Measurements from ENCODE around the gene FAM50A. TPM values are rescaled to one million over a fixed set of nuclear protein-coding genes. Genes with fewer than 3 reads are reported as not detected.
A peak's percentile ranks its signal among the peaks of the same experiment; 100 is the strongest.

Gene FAM50A
- total RNA-seq, 1 donor from 2014 or later: 77.0 TPM

Small RNA genes lying within 50 kb of the gene (microRNA-seq; reads per million reads assigned to microRNA genes)
- 11.8 reads per million, percentile 61 among the genes with 10 or more reads in this experiment for gene MIR6858 (ENCODE audit: unreplicated experiment)

Other genes with a start within 250 kb of the FAM50A start
- gene OPN1MW2, start 224.4 kb upstream of the FAM50A start, total RNA-seq (ENCODE audit: unreplicated experiment): not detected
- gene OPN1MW3, start 186.6 kb upstream of the FAM50A start, total RNA-seq (ENCODE audit: unreplicated experiment): not detected
- not detected for gene TEX28, start 149.0 kb upstream of the FAM50A start, total RNA-seq (ENCODE audit: unreplicated experiment)
- gene TKTL1, start 148.3 kb upstream of the FAM50A start, total RNA-seq (ENCODE audit: unreplicated experiment): 7.1 TPM
- gene FLNA, start 69.5 kb upstream of the FAM50A start, total RNA-seq (ENCODE audit: unreplicated experiment): 1,022 TPM
- gene EMD, start 64.8 kb upstream of the FAM50A start, total RNA-seq (ENCODE audit: unreplicated experiment): 44.7 TPM
- gene RPL10, start 45.8 kb upstream of the FAM50A start, total RNA-seq (ENCODE audit: unreplicated experiment): 3,704 TPM
- gene DNASE1L1, start 34.9 kb upstream of the FAM50A start, total RNA-seq (ENCODE audit: unreplicated experiment): 38.6 TPM
- 56.4 TPM for gene TAFAZZIN, start 32.6 kb upstream of the FAM50A start, total RNA-seq (ENCODE audit: unreplicated experiment)
- gene ATP6AP1, start 15.5 kb upstream of the FAM50A start, total RNA-seq (ENCODE audit: unreplicated experiment): 100 TPM
- gene GDI1, start 7.0 kb upstream of the FAM50A start, total RNA-seq (ENCODE audit: unreplicated experiment): 157 TPM
- 54.5 TPM for gene PLXNA3, start 14.1 kb downstream of the FAM50A start, total RNA-seq (ENCODE audit: unreplicated experiment)
- 18.4 TPM for gene LAGE3, start 35.1 kb downstream of the FAM50A start, total RNA-seq (ENCODE audit: unreplicated experiment)
- 16.8 TPM for gene UBL4A, start 42.5 kb downstream of the FAM50A start, total RNA-seq (ENCODE audit: unreplicated experiment)
- gene SLC10A3, start 46.5 kb downstream of the FAM50A start, total RNA-seq (ENCODE audit: unreplicated experiment): 13.9 TPM
- gene FAM3A, start 72.1 kb downstream of the FAM50A start, total RNA-seq (ENCODE audit: unreplicated experiment): 29.6 TPM
- gene G6PD, start 102.7 kb downstream of the FAM50A start, total RNA-seq (ENCODE audit: unreplicated experiment): 46.4 TPM
- gene IKBKG, start 103.5 kb downstream of the FAM50A start, total RNA-seq (ENCODE audit: unreplicated experiment): 23.0 TPM
- not detected for gene CTAG1A, start 141.0 kb downstream of the FAM50A start, total RNA-seq (ENCODE audit: unreplicated experiment)
- not detected for gene CTAG1B, start 175.1 kb downstream of the FAM50A start, total RNA-seq (ENCODE audit: unreplicated experiment)
- gene CTAG2, start 209.4 kb downstream of the FAM50A start, total RNA-seq (ENCODE audit: unreplicated experiment): not detected